ENCODE data around the gene FN1. TPM values are rescaled to one million over a fixed set of nuclear protein-coding genes. Genes with fewer than 3 reads are reported as not detected.

Gene FN1
- total RNA-seq, 2 donors from 2014 or later: 0.60 to 1.2 TPM

DNA sequence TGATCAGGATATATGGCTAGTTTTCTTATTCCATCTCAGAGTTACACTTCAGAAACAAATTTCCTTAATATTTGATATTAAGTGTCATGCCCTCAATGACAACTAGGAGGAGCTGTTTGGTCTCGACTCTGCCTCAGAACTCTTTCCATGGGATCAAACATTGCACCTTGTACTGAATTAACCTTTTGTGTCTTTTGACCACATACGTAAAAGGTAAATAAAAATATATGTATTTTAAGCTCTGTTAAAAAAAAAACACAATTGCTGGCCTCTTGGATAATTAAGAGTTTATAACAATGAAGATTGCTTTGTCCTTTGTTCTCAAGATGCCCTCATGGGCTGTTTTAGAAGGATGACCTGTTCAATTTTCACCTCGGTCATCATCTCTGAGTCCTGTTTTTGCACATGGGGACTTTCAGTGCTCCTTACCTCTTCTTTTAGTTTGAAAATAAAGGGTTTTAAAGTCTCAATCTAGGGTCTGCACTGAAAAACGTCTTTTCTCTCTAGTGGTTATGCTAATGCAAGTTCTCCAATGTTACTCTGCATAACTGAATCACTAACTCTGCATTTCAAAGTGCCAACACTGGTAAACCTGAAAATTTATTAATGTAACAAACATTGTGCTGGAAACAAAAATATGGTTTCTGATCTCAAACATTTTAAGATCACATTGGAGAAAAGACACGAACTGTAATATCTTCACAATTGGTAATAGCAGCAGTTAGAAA lies 18.8 kb upstream of the FN1 start:
- Mint-ChIP-seq H3K4me1 (ENCODE audit: low read depth) (no peaks in the 10 kb centered on the region), H3K9me3 (no peaks in the 10 kb centered on the region), H3K36me3 (ENCODE audit: insufficient read depth in 2 of 2) (no peaks in the 10 kb centered on the region), H3K27me3 (ENCODE audit: low read depth) (peaks cover 23% of the 10 kb centered on the region), H3K27ac (no peak overlapping the region), H3K4me3 (no peak overlapping the region)
- ATAC-seq (replicated peaks in 1 of 2) (no peak), DNase-seq (peak in 1 of 2 donors; percentile 8)

DNA sequence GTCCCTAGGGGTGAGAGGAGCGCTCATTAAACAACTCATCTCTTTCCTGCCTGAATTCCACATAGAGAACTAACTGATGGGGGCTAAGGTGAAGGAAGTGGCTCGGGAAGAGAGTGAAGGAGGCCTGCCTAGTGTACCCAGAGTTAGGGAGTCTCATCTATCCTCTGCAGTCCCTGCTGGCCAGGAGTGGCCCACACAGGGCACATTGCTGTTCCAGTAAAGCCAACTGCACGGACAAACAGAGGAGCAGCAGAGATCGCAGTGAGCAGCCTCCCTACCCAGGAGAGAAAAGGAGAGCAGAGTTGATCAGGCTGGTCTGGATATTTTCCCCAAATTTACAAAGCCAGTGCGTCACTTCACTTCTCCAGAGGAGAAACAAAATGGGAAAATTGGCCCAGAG lies 16.9 kb upstream of the FN1 start:
- Mint-ChIP-seq H3K4me1 (ENCODE audit: low read depth) (no peaks in the 10 kb centered on the region), H3K36me3 (ENCODE audit: insufficient read depth in 2 of 2) (no peaks in the 10 kb centered on the region), H3K27me3 (ENCODE audit: low read depth) (peaks cover 21% of the 10 kb centered on the region), H3K9me3 (no peaks in the 10 kb centered on the region), H3K27ac (no peak overlapping the region), H3K4me3 (no peak overlapping the region)
- DNase-seq (no peak), ATAC-seq (replicated peaks in 1 of 2) (no peak)

DNA sequence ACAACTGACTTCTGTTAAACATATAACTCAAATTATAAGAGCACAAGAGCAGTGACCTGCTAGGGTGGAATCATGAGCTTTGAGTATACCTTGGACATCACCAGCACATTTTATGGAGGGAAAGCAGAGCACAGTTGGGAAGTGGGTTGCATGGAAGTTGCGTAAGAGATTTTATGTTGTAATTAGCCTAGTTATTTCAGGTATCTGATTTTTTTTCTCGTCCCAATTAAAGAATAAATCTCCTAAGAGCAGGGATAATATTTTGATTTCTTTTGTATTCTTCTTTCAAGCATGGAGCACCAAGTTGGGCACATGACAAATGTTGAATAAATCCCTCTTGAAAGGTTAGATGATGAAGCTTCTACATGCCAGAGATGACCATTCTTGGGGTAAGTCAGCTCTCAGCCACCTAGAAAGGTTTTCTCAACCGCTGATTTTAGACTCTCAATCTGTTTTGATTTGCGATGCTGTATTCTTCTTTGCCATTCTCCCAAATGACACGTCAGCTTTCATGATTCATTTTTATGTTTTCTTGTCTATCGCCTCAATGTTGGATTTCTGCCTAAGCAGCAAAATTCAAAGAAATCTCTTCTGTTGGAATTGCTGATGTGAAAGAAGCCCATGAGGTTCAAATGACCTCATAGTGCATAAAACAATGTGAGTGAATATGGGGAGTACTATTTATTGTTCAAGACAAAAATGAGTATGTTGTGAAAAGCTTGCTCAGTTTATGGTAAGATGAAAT lies 15.3 kb upstream of the FN1 start:
- peaks cover 33% of the 10 kb centered on the region for H3K27me3 Mint-ChIP-seq (ENCODE audit: low read depth)
- ATAC-seq (replicated peaks in 1 of 2) (no peak), DNase-seq (no peak)
- H3K4me1 Mint-ChIP-seq (ENCODE audit: low read depth): no peaks in the 10 kb centered on the region
- H3K9me3 Mint-ChIP-seq: no peaks in the 10 kb centered on the region
- no peak overlapping the region for H3K4me3 Mint-ChIP-seq
- no peak overlapping the region for H3K27ac Mint-ChIP-seq
- no peaks in the 10 kb centered on the region for H3K36me3 Mint-ChIP-seq (ENCODE audit: insufficient read depth in 2 of 2)

DNA sequence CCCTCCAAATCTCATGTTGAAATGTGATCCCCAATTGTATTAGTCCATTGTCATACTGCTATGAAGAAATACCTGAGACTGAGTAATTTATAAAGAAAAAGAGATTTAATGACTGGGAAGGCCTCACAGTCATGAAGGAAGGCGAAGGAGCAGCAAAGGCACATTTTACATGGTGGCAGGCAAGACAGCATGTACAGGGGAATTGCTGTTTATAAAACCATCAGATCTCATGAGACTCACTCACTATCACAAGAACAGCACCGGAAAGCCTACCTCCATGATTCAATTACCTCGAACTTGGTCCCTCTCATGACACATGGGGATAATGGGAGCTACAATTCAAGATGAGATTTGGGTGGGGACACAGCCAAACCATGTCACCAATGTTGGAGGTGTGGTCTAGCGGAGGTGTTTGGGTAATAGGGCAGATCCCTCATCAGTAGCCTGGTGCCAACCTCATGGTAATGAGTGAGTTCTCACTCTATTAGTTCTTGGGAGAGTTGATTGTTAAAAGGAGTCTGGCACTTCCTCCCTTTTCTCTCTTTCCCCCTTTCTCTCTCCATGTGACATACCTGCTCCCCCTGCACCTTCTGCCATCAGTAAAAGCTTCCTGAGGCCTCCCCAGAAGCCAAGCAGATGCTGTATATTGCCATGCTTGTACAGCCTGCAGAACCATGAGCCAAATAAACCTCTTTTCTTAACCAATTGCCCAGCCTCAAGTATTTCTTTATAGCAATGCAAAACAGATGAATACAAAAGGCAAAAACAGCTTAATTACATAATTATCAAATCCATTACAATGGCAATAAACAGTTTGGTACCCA lies 14.5 kb upstream of the FN1 start:
- Mint-ChIP-seq H3K27ac (no peak overlapping the region), H3K4me1 (ENCODE audit: low read depth) (no peaks in the 10 kb centered on the region), H3K36me3 (ENCODE audit: insufficient read depth in 2 of 2) (no peaks in the 10 kb centered on the region), H3K4me3 (no peak overlapping the region), H3K9me3 (no peaks in the 10 kb centered on the region), H3K27me3 (ENCODE audit: low read depth) (peaks cover 33% of the 10 kb centered on the region)
- no peak for ATAC-seq (replicated peaks in 1 of 2)
- no peak for DNase-seq

DNA sequence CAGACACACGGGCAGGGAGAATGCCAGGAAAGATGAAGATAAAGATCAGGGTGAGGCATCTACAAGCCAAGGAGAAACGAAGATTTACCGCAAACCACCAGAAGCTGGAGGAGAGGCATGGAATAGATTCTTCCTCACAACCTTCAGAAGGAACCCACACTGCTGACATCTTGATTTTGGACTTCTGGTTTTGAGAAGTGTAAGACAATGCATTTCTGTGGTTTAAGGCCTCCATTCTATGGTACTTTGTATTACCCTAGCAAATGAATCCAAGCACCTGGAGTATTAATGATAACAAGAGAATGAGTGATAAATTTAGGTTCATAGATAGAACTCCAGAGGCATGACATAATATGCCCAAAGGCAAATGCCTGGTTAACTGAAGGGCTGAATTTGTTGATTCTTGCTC lies 11.8 kb upstream of the FN1 start:
- DNase-seq (no peak), ATAC-seq (replicated peaks in 1 of 2) (no peak)
- no peaks in the 10 kb centered on the region for H3K36me3 Mint-ChIP-seq (ENCODE audit: insufficient read depth in 2 of 2)
- no peaks in the 10 kb centered on the region for H3K9me3 Mint-ChIP-seq
- H3K4me1 Mint-ChIP-seq (ENCODE audit: low read depth): no peaks in the 10 kb centered on the region
- H3K27me3 Mint-ChIP-seq (ENCODE audit: low read depth): peaks cover 43% of the 10 kb centered on the region
- H3K4me3 Mint-ChIP-seq: no peak overlapping the region
- H3K27ac Mint-ChIP-seq: no peak overlapping the region

DNA sequence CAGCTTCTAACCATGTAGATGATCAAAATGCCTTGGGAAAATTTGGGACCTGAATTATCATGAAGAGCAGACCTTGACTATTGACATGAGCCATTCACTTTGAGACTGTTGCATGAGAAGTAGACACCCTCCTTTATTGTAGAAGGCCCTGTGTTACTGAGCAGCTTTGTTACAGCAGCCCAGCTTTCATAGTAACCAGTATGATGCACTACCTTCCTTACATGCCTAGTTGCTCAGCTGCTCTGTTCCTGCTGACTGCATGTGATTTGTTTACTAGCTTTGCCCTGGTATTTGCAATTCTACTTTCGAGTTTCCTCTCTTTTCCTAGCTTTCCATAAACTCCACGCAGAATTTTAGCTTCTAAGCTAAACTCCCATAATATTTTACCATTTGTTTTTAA lies 11.2 kb upstream of the FN1 start:
- Mint-ChIP-seq H3K27me3 (ENCODE audit: low read depth) (peaks cover 44% of the 10 kb centered on the region), H3K27ac (no peak overlapping the region)
- DNase-seq: no peak

DNA sequence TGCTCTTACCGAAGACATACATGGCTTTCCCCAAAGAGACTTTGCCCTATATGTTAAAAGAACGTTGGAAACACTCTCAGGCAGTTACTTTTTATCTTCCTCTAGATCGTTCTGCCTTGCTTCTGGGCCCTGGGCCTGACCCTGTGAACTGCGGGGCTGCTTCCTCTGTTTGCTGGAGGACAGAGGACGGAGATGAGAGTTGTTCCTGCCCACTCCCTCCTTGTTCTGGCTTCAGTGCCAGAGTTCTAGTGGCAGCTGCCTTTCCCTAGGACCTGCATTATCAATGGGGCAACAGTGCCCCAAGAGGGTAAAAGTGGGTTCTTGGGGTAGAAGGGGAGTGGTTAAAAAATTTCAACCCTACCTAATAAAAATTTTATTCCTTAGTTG lies 6.5 kb upstream of the FN1 start:
- H3K27ac Mint-ChIP-seq: no peak overlapping the region
- H3K36me3 Mint-ChIP-seq (ENCODE audit: insufficient read depth in 2 of 2): no peaks in the 10 kb centered on the region
- H3K4me1 Mint-ChIP-seq (ENCODE audit: low read depth): no peaks in the 10 kb centered on the region
- H3K9me3 Mint-ChIP-seq: no peaks in the 10 kb centered on the region
- H3K27me3 Mint-ChIP-seq (ENCODE audit: low read depth): peaks cover 61% of the 10 kb centered on the region
- H3K4me3 Mint-ChIP-seq: no peak overlapping the region
- DNase-seq (no peak), ATAC-seq (replicated peaks in 1 of 2) (no peak)

More for the DNA sequence above, 11.2 kb upstream of the FN1 start:
- Mint-ChIP-seq H3K4me3 (no peak overlapping the region), H3K36me3 (ENCODE audit: insufficient read depth in 2 of 2) (no peaks in the 10 kb centered on the region), H3K9me3 (no peaks in the 10 kb centered on the region), H3K4me1 (ENCODE audit: low read depth) (no peaks in the 10 kb centered on the region)
- no peak for ATAC-seq (replicated peaks in 1 of 2)

DNA sequence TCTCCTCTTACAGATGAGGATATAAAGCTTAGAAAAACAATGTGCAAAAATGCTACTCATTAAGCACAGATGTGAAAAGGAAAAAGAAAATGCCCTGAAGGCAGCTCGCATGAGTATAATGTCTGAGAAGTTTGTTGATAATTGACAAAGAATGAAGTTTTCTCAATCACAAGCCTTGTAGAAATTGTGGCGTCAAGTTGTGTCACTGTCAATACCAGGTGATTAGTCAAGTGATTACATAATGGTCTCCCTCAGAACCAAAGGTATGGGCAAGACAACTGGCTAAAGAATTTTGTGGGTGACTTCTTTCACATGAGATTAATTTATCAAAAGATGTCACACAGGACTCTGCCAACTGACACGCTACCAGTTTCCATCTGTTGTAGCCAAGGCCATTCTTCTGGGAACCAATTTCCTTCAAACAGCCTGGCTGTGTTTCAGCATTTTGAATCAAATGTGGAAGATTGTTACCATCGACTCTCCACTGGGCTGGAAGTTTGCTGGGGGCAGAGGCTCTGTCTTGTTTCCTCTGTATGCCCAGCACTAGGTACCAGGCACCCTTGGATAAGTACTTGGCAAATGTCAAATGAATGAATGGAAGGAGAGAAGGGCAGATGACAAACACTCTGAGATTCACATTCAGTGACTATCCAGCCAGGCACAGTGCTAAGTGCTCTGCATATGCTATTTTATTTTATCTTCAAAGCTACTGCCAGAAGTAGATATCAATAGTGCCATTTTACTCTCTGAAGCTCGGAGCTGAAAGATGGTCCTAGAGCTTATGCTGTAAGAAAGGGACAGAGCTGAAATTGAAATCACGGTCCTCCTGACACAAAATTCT lies 5.9 kb upstream of the FN1 start:
- DNase-seq (no peak), ATAC-seq (replicated peaks in 1 of 2) (no peak)
- peaks cover 5% of the 10 kb centered on the region for H3K4me1 Mint-ChIP-seq (ENCODE audit: low read depth)
- H3K27ac Mint-ChIP-seq: no peak overlapping the region
- H3K9me3 Mint-ChIP-seq: no peaks in the 10 kb centered on the region
- peaks cover 61% of the 10 kb centered on the region for H3K27me3 Mint-ChIP-seq (ENCODE audit: low read depth)
- H3K4me3 Mint-ChIP-seq: no peak overlapping the region
- no peaks in the 10 kb centered on the region for H3K36me3 Mint-ChIP-seq (ENCODE audit: insufficient read depth in 2 of 2)

DNA sequence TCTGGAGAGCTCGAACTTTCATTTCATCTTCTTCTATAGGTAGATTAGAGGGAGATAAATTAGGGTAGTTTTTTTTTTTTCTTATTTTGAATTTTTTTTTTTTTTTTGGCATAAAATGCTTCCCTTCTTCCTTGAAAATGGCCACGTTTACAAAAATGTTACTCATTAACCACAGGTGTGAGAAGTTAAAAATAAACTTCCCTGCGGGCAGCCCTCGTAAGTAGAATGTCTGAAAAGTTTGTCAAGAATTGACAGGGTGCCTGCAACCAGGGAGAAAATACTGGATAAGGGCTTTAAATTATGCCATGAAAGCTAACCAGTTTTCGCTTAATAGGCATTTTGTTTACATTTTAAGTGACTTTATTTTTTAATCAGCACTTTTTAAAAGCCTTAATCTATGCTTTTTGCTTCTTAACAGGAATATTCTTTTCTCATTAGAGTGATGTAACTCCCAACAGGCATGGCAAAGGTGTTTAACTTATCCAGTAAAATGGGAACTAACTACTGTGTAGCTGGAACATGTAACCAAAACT lies 4.2 kb upstream of the FN1 start:
- no peak for ATAC-seq (replicated peaks in 1 of 2)
- peaks cover 15% of the 10 kb centered on the region for H3K4me1 Mint-ChIP-seq (ENCODE audit: low read depth)
- peaks cover 70% of the 10 kb centered on the region for H3K27me3 Mint-ChIP-seq (ENCODE audit: low read depth)
- H3K4me3 Mint-ChIP-seq: no peak overlapping the region
- no peaks in the 10 kb centered on the region for H3K9me3 Mint-ChIP-seq
- H3K27ac Mint-ChIP-seq: no peak overlapping the region
- DNase-seq: no peak
- no peaks in the 10 kb centered on the region for H3K36me3 Mint-ChIP-seq (ENCODE audit: insufficient read depth in 2 of 2)

DNA sequence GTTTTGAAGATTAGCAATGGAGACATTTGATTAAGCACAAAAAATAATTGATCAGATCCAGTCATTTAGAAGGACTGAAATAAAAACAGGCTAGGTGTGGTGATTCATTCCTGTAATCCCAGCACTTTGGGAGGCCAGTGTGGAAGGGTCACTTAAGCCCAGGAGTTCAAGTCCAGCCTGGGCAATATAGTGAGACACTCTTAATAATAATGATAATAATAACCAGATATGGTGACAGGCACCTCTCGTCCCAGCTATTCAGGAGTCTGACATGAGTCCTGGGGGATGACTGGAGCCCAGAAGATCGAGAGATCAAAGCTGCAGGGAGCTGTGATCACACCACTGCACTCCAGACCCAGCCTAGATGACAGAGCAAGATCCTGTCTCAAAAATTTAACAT lies 3.5 kb upstream of the FN1 start:
- no peaks in the 10 kb centered on the region for H3K9me3 Mint-ChIP-seq
- no peak for DNase-seq
- H3K4me3 Mint-ChIP-seq: no peak overlapping the region
- no peak overlapping the region for H3K27ac Mint-ChIP-seq
- ATAC-seq (replicated peaks in 1 of 2): no peak
- peaks cover 76% of the 10 kb centered on the region for H3K27me3 Mint-ChIP-seq (ENCODE audit: low read depth)
- H3K36me3 Mint-ChIP-seq (ENCODE audit: insufficient read depth in 2 of 2): no peaks in the 10 kb centered on the region
- peaks cover 16% of the 10 kb centered on the region for H3K4me1 Mint-ChIP-seq (ENCODE audit: low read depth)

DNA sequence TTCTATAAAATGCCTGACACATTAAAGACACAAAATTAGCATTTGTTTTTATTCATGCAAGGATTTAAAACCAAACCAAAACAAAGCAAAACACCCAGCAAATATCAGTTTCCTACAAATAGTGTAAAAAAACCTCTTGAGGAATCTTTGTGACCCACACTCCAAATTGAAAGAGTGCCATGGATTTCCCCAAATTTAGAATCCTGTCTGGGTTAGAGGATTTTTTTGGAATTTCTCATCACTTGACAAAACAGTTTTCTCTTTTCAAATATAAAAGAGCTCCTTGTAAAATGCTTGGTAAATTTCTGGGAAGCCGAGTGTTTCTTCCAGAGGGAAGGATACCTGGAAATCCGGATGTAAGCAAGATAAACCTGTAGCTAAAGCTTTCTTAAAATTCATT lies 1.7 kb upstream of the FN1 start:
- Mint-ChIP-seq H3K36me3 (ENCODE audit: insufficient read depth in 2 of 2) (no peaks in the 10 kb centered on the region), H3K27me3 (ENCODE audit: low read depth) (peaks cover 81% of the 10 kb centered on the region), H3K27ac (no peak overlapping the region), H3K4me1 (ENCODE audit: low read depth) (peaks cover 16% of the 10 kb centered on the region), H3K9me3 (no peaks in the 10 kb centered on the region), H3K4me3 (no peak overlapping the region)
- no peak for DNase-seq
- ATAC-seq (replicated peaks in 1 of 2): no peak

DNA sequence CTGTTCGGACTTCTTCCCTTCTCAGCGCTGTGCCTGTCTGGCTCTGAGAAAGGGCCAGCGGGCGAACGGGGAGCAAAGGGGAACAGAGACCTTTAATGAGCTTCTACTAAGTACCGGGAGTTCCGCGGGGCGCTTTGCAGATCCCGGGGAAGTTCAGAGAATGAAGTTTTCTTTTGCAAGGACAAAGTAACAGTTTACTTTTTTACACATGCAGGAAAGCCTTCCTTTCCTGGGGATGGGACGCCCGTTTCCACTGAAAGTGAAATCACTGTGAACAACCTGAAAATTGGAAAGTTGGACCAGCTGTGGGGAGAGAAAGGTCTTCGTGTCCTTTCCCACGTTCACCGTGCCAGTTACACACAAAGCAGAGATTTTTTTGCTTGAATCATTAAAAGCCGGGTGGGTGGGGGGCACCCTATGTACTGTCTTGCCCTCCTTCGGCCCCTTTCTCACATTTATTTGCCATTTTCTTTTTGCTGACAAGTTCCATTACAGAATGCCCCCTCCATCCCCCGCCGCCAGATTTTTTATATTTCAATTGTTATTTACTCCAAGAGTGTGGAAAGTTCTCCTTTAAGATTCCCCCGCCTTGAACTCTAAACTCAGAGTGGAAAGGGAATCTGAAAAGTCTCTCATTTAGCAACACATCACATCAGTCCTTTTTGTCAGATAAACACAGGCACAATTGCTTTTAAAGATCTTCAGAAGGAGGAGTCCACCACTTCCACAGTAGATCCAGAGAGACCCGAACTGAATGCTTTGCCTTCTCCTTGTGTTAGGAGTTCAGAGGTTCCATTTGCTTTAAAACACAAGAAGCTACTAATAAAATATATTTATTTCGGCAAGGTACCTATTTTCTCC lies 1.1 kb upstream of the FN1 start:
- Mint-ChIP-seq H3K4me1 (ENCODE audit: low read depth) (peaks cover 16% of the 10 kb centered on the region), H3K27me3 (ENCODE audit: low read depth) (peaks cover 78% of the 10 kb centered on the region), H3K36me3 (ENCODE audit: insufficient read depth in 2 of 2) (no peaks in the 10 kb centered on the region), H3K9me3 (no peaks in the 10 kb centered on the region), H3K4me3 (peak overlapping the region; percentile 87 to 88), H3K27ac (no peak overlapping the region)
- peak; percentile 9 to 14 for ATAC-seq (replicated peaks in 1 of 2)
- peak; percentile 3 to 8 for DNase-seq
